HG03439 (cell line): ENCODE data around the gene LY6G6F.

Experiments
- ATAC-seq: cut with Tn5 transposase; IDR thresholded peaks from one replicate; pipeline ENCODE4 v1.9.1; 2021; ENCODE audit warnings: mild to moderate bottlenecking, moderate library complexity; ENCODE audit not compliant: unreplicated experiment

The LY6G6F gene

DNA sequence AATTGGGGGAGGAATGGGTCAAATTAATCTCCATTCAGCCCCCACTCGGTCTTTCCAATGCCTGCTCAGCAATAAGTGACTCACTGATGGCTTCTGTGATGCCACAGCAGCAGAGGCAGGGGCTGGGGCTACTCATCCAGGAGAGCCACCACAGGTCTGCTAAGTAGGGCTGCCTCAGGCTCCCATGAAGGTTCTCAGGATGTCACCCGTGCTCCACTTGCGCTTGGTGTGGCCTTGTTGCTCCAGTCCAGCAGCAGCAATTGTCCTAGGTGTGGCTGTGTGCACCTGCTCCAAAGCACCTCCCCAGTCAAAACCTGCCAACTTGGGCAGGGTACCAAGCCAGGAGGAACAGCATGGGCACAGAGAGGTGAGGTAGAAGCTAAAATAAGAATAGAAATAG lies 15.5 kb downstream of the LY6G6F start:
- ATAC-seq, result no peak

DNA sequence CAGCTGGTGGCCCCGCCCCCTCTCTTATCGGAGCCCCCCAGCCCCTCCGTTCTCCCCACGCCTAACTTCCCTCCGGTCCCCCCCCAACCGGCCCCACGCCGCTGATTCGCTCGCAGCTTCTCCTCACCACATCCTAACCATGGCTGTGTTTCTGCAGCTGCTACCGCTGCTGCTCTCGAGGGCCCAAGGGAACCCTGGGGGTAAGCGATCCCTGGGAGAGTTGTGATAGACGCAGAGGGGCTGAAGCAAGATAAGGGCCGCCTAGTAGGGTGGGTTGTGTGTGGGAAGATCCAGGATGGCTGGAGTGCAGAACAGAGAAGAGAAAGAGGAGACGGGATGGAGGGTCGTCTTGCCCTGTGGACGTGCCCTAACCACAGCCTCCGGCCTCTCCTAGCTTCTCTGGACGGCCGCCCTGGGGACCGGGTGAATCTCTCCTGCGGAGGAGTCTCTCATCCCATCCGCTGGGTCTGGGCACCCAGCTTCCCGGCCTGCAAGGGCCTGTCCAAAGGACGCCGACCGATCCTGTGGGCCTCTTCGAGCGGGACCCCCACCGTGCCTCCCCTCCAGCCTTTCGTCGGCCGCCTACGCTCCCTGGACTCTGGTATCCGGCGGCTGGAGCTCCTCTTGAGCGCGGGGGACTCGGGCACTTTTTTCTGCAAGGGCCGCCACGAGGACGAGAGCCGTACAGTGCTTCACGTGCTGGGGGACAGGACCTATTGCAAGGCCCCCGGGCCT lies 16.7 kb downstream of the LY6G6F start, which contains the start of gene MPIG6B:
TSS of gene MPIG6B (plus strand) at position 129 of the 735 bp plus-strand sequence. CDS start at position 140, 11 bp downstream.
- no peak for ATAC-seq

DNA sequence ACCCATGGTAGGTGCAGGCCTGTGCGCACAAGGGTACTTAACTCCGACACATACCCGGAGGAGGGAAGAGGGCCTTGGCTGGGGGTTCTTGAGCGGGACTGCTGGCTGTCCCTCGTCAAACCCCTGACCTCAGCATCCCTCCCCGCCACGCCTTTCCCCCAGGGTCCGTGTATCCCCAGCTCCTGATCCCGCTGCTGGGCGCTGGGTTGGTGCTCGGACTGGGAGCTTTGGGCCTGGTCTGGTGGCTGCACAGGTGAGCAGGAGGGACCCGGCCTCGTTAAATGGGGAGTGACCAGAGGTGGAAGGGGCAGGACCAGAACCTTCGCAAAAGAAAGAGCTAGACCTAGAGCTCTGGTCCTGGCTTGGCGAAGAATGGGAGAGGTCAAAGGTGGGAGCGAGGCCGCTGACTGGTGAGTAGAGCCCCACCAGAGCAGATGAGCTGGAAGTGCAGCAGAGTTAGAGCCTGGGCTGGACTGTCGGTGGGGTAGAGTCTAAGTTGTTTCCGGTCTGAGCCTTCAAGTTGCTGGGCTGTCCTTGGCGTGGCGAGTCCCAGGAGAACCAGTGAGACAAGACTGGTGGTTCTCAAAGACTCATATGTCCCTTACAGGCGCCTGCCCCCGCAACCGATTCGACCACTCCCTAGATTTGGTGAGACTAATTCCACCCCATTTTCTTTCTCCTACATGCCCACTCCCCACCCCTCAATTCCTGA lies 17.5 kb downstream of the LY6G6F start:
- no peak for ATAC-seq

- no peak for ATAC-seq
Observed at GRCh38 chr6:31725502-31726350, 19.1 kb downstream of the LY6G6F start.

DNA sequence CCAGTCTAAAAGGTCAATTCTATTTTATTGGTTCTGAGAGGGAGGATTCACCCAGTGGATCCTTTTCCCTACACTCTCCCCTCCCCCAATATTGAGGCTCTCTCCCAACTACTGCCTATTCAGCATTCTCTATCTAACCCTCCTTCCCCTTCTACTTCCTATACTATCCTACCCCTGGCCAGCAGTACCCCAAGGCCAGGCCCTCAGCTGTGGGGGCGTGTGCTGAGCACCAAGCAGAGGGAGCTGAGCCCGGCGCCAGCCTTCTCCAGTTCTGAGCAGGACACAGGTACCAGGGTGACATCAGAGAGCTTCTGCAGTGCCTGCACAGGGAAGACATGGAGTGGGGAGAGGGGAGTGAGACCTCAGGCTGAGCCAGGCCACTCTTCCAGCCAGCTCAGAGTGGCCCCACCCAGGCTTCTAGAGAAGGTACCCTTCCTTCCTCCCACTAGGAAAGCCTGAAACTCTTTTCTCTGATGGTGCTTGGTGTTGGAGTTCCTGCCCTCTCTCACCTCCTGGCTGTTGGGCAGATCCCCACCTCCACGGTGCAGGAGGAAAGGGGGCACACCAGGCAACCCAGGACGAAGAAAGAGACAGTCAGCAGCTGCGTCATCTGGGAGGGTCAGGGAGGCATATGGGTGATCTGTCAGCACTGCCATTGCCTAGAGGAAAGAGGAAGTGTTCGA lies 20.5 kb downstream of the LY6G6F start:
- ATAC-seq, result no peak

DNA sequence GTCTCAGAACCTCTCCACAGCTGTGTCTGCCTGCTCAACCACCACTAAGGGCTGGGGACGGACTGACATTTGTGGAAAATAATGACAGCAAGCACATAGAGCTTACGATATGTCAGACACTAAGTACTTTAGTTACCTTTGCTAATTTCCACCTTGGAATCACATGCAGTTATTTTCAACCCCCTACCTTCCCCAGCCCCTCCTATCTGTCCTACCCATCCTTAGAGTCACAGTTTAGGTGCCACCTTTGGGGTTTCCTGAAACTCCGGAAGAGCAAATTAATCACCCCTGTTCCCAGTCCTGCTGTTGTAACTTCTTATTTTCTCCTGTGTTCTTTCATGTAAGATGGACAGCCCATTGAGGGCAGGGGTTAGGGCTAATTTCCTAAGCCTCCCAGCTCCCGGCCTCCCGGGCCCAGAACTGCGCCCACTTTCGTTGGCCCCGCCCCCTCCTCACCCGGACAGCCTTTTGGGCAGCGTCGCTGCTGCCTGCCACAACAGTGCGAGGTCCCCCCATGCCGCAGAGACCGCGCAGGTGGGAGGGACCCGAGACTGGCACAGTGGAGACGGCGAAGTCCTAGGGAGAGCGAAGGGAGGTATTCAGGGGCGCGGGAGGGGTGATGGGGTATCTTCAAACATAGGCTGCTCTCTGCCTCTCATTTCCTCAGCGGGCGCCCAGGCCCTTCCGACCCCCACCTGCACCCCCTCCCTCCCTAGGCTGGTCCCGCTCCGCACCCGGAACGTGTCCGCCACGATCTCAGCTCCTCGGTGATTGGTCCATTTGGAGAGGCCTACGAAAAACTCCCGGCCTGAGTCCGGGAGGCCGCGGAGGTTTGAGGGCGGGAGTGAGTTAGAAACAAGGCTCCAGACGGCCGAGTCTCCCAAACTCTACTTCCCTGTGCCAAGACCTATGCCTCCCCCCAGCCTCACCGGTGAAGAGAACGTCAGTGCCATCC lies 21.3 kb downstream of the LY6G6F start:
- ATAC-seq, result no peak

DNA sequence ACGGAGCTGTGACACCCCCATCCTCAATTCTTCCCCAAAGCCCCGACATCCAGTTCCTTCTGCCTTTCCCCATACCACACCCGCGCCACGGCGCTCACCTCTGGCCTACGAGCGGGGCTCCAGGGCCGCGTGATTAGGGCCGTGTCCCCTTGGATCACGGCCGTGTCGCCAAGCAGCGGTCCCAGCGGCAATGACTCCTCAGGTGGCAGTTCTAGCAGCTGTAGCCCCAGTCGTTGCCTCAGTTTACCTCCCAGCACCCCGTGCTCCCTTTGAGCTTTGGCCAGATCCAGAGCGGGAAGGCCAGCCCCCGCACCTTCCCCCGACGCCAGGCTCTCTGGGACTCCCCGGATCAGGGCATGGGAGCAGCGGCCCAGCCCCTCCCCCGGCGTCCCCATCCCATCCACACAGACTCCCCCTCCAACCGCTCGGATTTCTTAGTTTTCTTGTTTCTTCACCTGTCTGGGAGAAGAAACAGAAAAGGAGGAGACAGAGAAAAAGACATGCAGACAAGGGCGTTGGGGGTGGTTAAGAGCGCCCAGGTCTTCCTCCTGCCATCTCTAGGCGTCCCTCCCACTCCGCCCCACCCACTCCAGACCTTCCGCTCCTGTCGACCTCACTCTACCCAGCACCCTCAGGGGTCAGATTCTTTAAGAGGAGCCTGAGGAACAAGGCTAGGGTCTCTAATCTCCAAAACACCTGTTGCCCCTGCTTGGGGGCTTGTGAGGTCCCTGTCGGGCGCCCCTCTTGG lies 22.3 kb downstream of the LY6G6F start, which contains the start of gene DDAH2:
TSS of gene DDAH2 (minus strand) at position 533 of the 748 bp plus-strand sequence. CDS start at position 395, 138 bp downstream.
- no peak for ATAC-seq

DNA sequence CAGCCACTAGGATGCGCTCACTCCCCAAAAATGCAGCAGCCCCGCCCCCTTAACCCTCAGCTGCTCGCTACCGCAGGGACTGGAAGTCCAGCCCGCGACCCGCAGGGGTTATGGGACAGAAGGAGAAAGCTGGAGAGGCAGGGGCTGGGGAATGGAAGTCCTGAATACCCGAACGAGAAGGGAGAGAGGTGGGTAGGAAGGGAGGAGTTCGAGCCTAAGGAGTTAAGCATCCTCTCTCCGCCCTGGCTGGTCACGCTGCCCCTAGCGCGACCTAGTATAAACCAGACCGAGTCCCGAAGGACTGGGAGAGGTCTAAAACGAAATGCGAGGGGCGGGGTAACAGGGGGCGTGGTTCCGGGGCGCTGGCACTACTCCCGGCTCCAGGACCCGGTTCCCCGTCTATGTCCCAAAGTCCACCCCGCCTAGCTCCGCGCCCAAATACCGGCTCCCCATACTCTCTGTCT lies 22.9 kb downstream of the LY6G6F start:
- no peak for ATAC-seq

- no peak for ATAC-seq
Observed at GRCh38 chr6:31729979-31730630, 23.4 kb downstream of the LY6G6F start.

- no peak for ATAC-seq
Observed at GRCh38 chr6:31730631-31731086, 24.0 kb downstream of the LY6G6F start.

DNA sequence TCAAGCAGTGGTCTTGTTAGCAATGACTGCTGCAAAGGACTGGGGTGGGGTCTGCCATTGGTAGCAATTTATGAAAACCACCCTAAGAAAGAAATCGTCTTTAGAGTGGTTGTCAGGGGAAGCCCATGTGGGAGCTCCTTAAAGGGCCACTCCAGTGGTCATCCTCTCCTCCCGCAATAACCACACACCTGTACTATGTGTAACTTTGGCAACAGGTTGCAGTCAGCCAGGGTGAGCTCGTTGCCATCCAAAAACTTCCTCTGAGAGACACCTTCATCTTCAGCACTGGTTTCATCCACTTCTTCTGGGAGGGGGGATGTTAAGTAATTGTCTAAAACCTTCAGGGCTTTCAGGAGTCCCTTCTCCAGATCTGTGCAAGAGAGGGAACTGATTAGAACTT lies 25.4 kb downstream of the LY6G6F start:
- ATAC-seq, result no peak

DNA sequence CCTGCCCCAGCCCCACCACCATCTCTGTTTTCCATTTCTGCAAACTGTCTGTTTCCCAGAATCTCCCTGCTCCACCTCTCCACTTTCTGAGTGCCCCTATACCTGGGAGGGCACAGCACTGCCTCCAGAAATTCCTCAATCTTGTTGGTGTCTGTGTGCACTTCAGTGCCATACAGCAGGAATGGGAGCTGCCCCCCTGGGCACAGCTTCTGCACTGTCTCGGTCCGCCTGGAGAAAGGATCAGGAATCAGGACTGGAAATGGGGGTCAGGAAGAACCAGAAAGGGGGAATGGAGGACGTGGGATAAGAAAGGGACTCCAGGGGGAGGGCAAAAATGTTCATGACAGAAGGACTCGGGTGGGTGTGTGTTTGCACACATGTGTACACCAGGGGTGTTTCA lies 27.1 kb downstream of the LY6G6F start:
- ATAC-seq, result no peak

DNA sequence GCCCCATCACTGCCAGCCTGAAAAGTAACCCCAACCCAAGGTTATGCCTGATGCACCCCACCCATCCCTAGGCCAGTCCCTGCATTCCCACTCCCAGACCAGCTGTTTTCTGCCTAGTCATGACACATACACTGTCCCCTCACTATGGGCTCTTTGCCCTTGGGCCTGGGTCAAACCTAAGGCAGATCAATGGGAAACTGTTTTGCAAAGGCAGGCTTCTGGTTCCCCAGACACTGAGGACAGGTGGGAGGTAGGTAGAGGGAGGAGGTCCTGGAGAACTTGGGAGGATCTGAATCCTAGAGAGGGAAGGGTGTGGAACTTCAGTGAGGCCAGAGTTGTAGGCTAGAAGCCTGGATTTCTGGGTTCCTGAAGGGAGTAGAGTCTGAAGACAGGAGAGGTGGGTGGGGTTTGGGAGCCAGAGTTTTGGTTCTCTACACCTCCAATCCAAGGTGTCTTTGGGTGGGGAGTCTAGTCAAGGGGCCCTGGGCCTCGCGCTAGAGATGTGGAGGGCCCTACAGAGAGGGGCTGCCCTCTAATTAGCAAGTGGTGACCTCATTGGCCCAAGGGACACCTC lies 27.7 kb downstream of the LY6G6F start:
- ATAC-seq, result no peak

DNA sequence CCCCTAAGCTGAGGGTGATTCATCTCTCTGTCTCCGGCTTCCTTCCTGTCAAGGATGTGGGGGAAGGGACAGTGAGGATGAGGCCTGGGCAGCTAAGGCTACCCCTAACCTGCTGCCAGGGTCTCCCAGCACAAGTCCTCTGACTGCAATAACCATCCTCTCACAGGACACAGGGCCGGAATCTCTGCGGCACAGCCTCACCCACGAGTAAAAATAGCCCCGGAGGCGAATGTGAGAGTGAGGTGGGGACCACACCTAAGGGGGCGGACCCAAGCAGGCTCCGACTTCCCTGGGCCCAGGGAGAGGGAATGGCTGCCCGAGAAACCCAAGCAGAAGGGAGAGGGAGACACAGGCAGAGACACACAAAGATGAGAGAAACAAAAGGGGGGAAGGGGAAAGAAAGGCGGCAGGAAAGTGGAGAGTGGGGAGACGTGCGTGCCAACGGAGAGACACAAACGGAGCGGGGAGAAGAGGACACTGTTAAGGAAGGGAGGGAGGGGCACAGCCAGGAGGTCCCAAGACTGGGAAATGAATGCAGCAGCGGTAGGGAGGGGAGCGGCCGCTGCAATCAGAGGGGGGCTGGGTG lies 28.2 kb downstream of the LY6G6F start:
- ATAC-seq, result no peak

- ATAC-seq, result no peak
Observed at GRCh38 chr6:31736021-31736767, 29.5 kb downstream of the LY6G6F start, which contains the start of gene CLIC1. Gene CLIC1 (minus strand): TSS chr6:31736530. CDS start chr6:31736300, 230 bp downstream.

- ATAC-seq, result no peak
Observed at GRCh38 chr6:31736768-31737314, 30.2 kb downstream of the LY6G6F start.
